22Rv1 (cell line): ENCODE results near the gene TENM4.

Experiments
- ZFX ChIP-seq: fragments of 450-650 bp; IDR thresholded peaks from 2 replicates; pipeline ENCODE4 v1.6.1; 2017; ENCODE audit warnings: antibody characterized with exemption, borderline replicate concordance
- TF ChIP-seq, protein P1 (sequence below): fragments of 450-650 bp; IDR thresholded peaks from 2 replicates; pipeline ENCODE4 v1.5.1; 2017; ENCODE audit warnings: mild to moderate bottlenecking

GRCh38 chr11:78996007-78996406 lies 444.8 kb downstream of the TENM4 start:
- TF ChIP-seq, protein P1, sequence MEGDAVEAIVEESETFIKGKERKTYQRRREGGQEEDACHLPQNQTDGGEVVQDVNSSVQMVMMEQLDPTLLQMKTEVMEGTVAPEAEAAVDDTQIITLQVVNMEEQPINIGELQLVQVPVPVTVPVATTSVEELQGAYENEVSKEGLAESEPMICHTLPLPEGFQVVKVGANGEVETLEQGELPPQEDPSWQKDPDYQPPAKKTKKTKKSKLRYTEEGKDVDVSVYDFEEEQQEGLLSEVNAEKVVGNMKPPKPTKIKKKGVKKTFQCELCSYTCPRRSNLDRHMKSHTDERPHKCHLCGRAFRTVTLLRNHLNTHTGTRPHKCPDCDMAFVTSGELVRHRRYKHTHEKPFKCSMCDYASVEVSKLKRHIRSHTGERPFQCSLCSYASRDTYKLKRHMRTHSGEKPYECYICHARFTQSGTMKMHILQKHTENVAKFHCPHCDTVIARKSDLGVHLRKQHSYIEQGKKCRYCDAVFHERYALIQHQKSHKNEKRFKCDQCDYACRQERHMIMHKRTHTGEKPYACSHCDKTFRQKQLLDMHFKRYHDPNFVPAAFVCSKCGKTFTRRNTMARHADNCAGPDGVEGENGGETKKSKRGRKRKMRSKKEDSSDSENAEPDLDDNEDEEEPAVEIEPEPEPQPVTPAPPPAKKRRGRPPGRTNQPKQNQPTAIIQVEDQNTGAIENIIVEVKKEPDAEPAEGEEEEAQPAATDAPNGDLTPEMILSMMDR, result no peak
- TF ChIP-seq ZFX, result no peak
